Medulla oblongata (tissue), 1 donor: Measurements from ENCODE around the gene IGFALS.
A peak's percentile ranks its signal among the peaks of the same experiment; 100 is the strongest.
"Not testable (repeated sequence)": the region's sequence is repeated elsewhere in the genome, so short reads cannot be mapped to it uniquely, and the experiment has no call there.

Experiments
- DNase-seq: peaks from one replicate; pipeline ENCODE4 v3.0.0-alpha.2; 2015; ENCODE audit errors: extremely low spot score

IGFALS gene

DNA sequence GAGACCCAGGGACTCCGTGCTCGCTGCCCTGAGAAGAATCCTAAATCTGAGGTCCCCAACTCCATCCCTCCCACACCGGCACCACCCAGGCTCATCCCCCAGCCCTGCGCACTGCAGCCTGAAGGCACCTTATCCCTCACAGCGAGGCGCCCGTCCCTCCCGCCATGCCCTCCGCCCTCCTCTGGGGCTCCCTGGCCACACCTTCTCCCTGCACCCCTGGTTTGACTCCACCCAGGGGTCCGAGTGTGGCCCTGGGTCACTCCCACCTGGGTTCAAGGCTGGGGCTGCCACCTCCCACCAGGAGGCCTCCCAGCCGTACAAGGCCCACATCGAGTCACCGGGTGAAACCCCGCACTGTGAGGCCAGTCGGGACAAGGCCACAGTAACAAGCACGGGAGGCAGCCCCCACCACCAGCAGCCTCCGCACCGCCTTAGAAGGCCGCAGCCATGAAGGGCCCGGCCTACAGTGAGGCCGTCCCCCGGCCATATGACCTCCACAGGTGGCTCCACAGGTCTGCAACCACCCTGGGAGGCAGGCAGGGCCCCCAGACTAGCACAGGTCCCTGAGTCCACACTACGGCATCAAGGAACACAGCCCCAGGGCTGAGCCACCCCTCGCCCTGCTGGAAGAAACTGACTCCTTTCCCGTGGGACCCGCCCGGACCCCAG, 24.8 kb upstream of the IGFALS start:
- DNase-seq, result no peak

DNA sequence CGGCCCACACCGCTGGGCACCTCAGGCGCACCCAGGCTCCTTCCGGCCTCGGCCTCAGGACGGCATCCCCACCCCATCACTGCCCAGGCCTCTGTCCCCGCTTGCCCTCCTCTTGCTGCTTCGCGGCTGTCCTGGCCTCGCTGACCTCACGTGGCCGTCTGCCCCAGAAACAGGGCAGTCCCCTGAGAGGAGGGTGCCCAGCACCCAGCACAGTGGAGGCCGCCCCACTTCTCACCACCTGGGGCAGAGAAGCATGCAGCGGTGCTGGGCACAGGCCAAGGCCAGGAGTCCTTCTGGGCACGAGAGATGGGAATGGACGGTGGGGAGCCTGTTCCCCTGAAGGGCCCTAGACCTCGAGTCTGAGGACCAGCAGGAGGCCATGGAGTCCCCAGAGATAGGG, 24.2 kb upstream of the IGFALS start:
- no peak for DNase-seq

DNA sequence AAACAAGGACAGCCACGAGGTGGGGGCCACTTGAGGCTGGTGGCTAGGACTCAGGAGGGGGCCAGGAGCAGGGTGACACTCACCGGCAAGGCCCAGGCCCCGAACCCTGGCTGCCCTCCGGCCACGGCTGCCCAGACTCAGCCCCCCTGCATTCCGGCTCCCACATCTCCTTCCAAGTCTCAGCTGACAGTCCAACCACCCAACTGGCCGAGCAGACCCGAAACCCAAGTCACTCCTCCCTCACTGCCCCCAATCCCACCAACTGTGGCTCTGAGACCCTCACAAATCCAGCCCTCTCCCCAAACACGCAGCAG, 23.7 kb upstream of the IGFALS start:
- DNase-seq, result no peak

DNA sequence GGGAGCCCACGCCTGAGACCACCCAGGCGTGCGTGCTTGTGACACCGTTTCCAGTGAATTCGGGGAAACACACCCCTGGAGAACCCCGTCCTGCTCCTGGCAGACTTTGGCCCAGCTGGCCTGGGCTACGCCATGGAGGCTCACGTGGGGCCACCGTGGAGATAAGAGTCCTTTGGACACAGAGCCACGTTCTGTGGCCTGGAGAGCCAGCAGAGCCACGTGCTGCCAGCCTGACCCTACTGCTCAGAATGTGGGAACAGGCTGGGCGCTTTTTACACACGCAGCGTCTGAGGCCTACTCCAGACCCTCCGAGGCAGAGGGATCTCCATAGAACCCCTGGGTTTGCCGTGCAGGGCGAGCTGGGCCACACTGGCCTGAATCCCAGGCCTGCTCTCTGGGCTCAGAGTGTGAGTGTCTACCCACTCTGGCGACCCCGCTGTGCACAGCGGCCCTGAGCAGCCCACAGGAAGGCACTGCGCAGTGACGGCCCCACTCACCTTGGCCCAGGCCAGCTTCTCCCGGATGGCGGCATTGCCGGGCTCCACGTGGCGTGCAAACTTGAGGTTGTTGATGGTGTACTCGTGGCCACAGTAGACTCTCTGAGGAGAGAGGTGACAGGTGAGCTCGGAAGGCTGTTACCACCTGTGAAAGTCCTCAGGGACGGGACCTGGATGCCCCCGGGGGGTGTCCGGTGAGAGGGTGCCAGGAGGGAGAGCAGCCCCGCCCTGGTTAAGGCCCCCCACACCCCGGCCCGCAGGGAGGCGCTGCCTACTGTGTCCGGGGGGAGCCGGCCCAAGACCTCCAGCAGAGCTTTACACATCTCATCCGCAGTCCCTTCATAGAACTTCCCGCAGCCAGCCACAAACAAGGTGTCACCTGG, 23.1 kb upstream of the IGFALS start:
- DNase-seq, result no peak

DNA sequence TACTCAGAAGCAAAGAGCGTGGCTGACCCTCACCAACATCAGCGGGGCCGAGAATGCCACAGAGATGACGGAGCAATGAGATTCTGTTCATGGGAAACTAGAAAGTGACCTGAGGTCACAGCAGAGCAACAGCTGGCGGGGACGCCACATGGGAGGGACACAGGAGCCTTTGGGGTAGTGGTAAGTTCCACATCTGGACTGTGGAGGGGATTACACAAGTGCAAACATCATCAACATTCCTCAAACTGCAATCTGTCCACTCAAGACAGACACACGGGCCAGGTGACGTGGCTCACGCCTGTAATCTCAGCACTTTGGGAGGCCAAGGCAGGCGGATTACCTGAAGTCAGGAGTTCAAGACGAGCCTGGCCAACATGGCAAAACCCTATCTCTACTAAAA, 22.0 kb upstream of the IGFALS start:
- DNase-seq, result no peak

DNA sequence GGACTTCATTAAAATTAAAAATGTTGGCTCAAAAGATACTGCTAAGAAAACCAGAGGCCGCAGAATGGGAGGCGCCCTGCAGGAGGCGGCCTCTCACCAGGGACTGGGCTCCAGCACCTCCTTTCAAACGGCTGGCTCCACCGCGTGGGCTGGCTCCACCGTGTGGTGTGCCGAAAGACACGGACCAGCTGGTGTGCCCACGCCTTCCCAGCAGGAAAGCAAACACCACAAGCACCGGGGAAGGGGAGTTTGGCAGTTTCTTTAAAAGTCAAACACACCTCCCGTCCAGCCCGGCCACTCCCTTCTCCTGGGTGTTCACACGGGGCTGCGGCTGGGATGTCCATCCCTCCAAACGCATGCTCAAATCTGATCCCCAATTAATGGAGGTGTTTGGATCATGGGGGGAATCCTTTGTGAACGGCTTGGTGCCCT, 19.2 kb upstream of the IGFALS start:
- peak; percentile 21 for DNase-seq

DNA sequence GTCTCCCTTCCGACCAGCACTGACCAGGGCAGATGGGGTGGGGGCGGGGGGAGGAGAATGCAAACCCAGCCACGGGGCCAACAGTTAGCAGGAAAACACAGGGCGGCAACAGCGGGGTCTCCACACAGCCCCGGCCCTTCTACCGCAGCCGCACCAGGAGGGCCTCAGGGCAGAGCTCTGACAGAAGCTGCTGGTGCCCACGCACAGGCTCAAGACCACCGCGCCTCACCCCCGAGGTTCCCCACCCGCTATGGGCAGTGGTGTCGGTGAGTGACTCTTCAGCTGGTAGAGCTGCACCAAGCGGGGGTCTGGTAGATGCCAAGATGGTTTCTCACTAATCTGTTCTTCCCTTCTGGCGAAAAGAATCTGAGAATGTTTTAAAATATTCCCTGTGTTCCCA, 17.0 kb upstream of the IGFALS start:
- no peak for DNase-seq

DNA sequence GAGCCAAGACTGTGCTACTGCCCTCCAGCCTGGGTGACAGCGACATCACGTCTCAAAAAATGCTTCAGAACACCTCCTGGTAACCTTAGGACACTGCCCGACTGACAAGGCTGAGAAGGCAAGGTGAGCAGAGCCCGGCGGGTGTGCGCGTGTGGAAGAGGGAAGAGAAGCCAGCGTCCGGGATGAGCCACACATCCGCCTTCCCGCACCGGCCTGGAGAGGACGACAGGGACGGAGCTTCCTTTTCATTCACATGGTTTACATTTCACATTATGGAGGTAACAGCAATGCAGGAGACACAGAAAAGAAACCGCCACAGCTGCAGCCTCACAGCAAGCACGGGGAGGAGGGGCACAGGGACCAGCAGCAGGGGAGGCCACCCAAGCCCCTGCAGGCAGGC, 16.6 kb upstream of the IGFALS start:
- no peak for DNase-seq

DNA sequence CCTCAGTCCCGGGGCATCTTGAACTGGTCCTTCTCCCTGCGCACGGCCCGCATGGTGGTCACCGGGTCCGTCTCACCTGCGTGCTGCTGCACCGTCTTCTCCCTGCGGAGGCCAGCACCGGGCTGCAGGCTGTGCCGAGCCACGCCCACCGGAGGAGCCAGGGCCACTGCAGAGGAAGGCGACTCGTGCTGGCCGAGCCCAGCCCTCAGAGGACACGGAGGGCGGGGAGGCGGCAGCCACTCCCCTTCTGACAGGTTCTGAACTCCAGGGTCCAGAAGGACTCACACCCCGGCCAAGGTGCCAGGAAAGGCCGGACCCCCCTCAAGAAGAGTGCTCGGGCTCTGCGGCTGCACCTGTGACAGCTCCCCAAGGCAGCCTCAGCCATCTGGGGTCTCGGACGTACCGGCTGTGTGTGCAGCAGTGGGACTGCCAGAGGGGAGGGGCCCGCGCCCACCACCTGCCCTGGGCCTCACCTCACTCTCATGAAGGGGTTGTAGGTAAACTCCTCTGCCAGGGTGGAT, 15.8 kb upstream of the IGFALS start:
- DNase-seq, result no peak

DNA sequence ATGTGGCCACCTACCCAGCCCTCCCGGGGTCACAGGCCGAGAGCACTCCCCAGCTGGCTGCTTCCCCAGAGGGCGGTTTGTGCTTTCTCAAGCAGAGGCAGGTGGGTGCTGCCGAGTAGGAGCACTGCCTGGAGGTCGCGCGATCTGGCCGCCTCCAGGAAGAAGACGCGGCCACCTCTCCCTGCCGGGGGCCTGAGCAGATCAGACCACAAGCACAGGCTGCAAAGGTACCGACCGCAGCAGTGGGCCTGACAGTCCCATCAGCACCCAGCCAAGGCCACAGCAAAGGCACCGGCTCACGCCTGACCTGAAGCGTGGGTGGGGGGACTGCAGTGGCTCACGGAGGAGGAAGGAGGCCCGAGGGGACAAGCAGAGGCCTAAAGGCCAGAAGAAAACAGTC, 15.2 kb upstream of the IGFALS start:
- DNase-seq, result no peak

DNA sequence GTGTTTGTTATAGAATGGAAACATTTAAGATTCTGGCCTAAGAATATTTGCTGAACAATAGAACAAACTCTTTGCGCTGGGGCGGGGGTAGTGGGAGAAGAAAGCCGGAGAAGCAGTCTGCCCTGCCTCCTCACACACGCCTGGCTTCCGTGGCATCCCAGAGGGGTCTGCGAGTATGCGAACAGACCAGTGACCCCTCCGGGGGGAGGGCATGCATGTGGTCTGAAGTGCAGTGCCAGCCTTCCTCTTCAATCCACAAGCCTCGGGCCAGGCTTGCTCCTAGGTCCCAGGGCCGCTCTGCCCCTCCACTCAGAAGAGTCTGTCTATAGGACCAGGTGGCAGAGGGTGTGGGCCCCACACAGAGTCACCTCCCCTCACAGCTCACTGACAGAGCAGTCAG, 14.1 kb upstream of the IGFALS start:
- DNase-seq, result no peak

DNA sequence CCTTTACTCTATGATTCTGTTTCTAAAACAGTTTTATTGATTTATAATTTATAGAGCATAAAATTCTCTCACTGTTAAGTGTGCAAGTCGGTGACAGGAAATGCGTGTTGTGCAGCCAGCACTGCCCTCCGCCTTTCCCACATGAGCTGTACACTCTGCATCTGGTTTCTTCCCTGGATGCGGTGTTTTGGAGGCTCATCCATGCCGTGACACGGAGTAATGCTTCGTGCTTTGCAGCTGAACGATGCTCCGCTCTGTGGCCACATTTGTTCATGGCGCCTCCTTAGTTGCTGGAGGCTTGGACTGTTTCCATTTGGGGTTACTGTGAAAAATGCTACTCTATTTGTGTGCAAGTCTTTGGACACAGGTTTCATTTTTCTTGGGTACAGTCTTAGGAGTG, 7.2 kb upstream of the IGFALS start:
- DNase-seq, result no peak

DNA sequence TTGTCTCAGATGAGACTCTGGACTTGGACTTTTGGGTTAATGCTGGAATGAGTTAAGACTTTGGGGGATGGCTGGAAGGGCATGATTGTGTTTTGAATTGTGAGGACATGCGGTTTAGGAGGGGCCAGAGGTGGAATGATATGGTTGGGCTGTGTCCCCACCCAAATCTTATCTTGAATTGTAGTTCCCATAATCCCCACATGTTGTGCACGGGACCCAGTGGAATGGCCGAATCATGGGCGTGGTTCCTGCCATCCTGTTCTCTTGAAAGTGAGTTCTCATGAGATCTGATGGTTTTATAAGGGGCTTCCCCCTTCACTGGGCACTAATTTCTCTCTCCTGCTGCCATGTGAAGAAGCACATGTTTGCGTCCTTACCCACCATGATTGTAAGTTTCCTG, 5.8 kb upstream of the IGFALS start:
- DNase-seq, result not testable (repeated sequence)

DNA sequence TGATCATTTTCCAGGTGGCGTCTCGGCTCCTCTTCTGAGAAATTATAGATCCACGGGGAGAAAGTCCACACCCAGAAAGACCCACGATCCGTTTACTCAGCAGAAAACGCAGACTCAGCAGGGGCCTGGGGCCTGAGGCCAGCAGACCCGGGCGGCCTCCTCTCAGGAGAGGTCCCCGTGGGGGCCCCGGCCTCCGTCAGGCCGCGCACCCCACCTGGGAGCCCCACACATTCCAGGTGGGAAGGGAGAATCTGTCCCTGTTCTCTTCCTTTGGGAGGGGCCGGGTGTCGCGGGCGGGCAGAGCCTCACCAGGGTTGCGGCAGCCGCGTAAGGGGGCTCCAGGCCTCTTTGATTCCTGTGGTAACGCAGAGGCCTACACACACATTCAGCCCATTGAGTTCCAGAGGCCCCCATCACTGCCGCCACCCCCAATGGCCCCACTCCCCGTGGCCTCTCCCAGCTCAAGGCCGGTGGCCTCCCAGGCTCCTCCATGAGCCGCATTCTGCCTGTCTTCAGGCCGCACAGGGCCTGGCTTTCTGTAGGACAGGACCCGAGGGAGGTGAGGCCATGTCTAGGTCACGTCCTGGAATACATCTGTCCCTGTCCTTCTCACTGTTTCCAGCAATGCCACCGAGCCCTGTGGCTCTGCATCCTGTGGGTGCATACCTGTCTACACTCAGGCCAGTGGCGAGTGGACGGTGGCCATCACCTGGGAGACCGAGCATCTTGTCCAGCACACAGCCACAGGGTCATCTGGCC, 1.6 kb upstream of the IGFALS start:
- DNase-seq, result no peak

DNA sequence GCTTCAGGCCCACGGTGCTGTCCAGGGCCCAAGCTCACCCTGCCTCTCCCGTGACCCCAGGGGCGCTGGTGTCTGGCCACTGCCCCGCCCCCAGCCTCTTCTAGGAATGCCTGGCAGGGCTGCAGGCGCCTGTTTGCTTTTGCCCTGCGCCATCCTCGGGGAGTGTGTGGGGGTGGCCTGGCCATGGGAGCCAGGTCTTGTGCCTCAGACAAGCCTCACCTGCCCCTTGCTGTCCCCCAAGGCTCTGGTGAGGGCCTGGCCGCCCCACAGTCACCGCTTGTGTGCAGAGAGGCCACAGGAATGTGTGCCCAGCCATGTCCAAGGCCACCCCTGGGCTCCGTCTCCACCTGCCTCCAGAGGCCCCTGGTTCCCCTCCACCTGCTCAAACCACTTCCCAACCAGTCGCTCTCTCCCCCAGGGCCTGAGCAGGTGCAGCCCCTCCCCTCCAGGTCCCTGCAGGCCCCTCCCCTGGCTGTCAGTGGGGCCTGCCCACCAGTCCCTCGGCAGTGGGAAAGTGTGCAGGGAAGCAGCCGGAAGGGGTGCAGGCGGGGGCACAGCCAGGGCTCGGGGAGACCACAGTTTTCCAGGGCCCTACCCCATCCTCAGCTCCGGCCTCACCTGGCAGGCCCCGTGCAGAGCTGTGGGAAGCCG, 841 bp upstream of the IGFALS start:
- no peak for DNase-seq

DNA sequence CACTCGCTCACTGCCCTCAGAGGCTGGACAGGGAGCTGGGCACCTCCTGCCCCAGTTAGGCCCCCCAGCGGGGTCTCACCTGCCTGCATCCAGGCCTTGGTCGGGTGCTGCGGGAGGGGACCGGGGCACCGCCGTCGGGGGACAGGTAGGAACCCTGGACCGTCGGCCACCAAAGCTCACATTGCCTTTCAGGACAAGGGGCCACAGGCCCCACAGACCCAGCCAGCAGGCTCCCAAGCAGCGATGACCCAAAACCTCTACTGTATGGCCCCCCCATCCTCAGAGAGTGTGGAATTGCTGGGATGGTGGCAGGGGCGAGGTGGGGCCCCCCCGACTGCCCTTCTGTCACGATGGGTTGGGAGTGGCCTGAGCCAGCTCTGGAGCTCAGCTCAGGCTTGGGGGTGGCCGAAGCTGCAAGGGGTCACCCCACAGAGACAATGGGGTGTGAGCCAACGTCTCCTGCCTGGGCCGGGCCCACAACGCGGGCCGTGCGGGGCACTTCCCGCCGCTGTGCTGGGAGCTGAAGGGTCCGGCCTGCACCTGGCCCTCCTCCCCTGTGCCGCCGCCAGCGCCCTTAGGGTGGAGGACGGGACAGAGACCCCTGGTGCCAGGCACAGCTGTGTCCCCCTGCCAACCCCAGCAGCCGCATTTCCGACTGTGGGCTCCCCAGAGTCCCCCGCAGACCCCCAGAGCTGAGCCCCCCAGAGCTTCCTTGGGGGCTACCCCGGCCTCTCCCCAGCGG, 498 bp downstream of the IGFALS start:
- no peak for DNase-seq

DNA sequence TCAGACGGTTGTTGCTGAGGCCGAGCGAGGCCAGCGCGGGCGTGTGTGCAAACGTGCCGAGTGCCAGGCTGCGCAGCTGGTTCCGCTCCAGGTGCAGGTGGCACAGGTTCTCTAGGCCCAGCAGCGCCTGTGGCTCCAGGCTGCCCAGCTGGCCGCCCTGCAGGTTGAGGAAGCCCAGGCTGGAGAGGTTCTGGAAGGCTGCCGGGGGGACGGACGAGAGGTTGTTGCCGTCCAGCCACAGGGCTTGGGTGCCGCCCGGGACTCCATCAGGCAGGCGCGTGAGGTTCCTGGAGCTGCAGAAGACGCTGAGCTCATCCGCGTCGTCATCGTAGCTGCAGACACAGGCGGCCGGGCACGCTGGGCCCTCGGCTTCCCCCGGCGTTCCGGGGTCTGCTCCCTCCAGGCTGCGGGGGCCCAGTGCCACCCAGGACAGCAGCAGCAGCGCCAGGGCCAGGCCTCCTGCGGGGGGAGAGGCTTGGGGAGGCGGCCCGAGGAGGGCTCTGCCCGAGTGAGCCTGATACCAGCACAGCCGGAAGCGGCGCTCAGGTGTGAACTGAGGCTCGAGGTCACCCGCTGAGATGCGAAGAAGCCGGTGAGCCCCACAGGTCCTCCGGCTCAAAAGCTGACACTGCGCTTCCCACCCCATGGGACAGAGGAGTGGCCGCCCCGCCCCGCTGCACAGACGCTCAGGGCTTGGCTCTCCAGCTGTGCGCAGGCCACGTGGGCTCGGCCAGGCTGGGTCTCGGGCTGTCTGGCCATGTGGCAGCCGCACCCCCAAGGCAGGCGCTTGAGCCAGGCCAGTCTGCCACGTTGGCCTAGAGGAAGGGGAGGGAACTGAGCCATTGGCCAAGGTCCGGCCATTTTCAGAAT, 1.3 kb downstream of the IGFALS start:
- DNase-seq, result no peak

DNA sequence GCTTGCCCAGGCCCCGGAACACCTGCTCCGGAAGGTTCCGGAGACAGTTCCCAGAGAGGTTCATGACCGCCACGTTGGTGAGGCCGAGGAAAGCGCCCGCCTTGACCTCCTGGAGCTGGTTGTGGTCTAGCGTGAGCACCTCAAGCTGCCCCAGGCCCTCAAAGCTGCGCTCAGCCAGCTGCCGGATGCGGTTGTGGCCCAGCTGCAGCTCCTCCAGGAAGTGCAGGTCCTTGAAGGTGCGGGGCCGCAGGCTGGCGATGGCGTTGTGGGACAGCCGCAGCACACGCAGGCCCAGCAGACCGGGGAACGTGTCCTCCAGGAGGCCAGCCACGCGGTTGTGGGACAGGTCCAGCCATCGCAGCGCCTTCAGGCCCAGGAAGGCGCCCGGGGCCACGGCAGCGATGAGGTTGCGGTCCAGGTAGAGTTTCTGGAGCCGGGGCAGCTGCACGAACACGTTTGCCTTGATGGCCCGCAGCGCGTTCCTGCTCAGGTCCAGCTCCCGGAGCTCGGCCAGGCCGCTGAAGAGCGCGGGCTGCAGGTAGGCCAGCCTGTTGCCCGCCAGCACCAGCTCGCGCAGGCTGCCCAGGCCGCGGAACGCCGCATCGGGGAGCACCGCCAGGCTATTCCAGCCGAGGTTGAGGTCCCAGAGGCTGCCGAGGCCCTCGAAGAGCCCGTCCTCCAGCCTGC, 2.1 kb downstream of the IGFALS start:
- no peak for DNase-seq

DNA sequence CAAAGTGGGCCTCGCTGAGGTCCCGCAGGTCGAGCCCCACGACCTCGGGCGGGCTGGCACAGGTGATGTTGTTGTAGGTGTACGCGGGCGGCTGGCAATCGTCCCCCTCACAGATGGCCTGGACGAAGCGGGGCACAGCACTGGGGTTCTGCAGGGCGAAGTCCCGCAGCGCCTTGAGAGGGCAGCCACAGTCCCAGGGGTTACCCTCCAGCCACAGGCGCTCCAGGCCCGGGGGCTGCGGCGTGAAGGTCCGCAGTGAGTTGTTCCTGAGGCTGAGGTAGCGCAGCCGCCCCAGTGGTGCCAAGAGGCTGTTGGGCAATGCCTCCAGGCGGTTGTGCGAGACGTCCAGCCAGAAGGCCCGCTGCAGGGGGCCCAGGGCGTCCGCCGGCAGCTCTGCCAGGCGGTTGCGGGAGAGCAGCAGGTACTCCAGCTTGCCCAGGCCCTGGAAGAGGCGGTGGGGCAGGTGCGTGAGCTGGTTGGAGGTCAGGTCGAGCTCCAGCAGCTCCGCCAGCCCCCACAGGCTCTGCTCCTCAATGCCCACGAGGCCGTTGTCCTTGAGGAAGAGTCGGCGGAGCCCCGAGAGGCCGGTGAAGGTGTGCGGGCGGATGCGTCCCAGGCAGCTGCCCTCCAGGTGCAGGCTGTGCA, 2.8 kb downstream of the IGFALS start:
- no peak for DNase-seq
